Erythroblast (primary cell): ENCODE measurements around the gene SOX6.

Experiments
- GATA1 ChIP-seq: IDR thresholded peaks from 2 replicates; pipeline ENCODE4 v1.6.1; 2011; ENCODE audit warnings: low read depth, mild to moderate bottlenecking, control low read depth, low read length, moderate library complexity
- POLR2A ChIP-seq: IDR thresholded peaks from 2 replicates; pipeline ENCODE4 v1.6.1; 2011; ENCODE audit warnings: mild to moderate bottlenecking, low read length

- TF ChIP-seq POLR2A (no peak), GATA1 (no peak)
Measured at GRCh38 chr11:16028419-16028818, 327.9 kb downstream of the SOX6 start.
